ENCODE results near the gene PLA2G7.
"Not testable (repeated sequence)": the region's sequence is repeated elsewhere in the genome, so short reads cannot be mapped to it uniquely, and the experiment has no call there.

PLA2G7 gene

GRCh38 chr6:46734867-46735719 lies at the start of gene PLA2G7:
PLA2G7 (minus strand) TSS chr6:46735375; CDS start chr6:46722891, 12,484 bp downstream.
- DNase-seq = peak; percentile 7

- DNase-seq = no peak
These were observed 49.4 kb upstream of the PLA2G7 start for GRCh38 chr6:46784535-46784934.

GRCh38 chr6:46781478-46782378 lies 46.6 kb upstream of the PLA2G7 start:
- DNase-seq = peak; percentile 50

GRCh38 chr6:46777476-46778346 lies 42.5 kb upstream of the PLA2G7 start:
- no peak for DNase-seq

GRCh38 chr6:46776070-46776712 lies 41.0 kb upstream of the PLA2G7 start:
- no peak for DNase-seq

GRCh38 chr6:46774736-46775135 lies 39.6 kb upstream of the PLA2G7 start:
- not testable (repeated sequence) for DNase-seq

GRCh38 chr6:46773201-46773855 lies 38.2 kb upstream of the PLA2G7 start:
- DNase-seq = no peak

GRCh38 chr6:46772762-46773161 lies 37.6 kb upstream of the PLA2G7 start:
- DNase-seq = no peak

GRCh38 chr6:46772016-46772415 lies 36.8 kb upstream of the PLA2G7 start:
- DNase-seq = no peak

GRCh38 chr6:46764961-46765360 lies 29.8 kb upstream of the PLA2G7 start:
- DNase-seq = no peak

- DNase-seq = not testable (repeated sequence)
These were observed 29.1 kb upstream of the PLA2G7 start for GRCh38 chr6:46764280-46764679.

GRCh38 chr6:46763466-46763865 lies 28.3 kb upstream of the PLA2G7 start:
- DNase-seq = no peak

GRCh38 chr6:46760925-46761324 lies 25.8 kb upstream of the PLA2G7 start:
- DNase-seq = no peak

- DNase-seq = no peak
These were observed 24.0 kb upstream of the PLA2G7 start for GRCh38 chr6:46758960-46759753.

GRCh38 chr6:46757214-46757596 lies 22.0 kb upstream of the PLA2G7 start:
- no peak for DNase-seq

GRCh38 chr6:46756469-46757213 lies 21.5 kb upstream of the PLA2G7 start:
- DNase-seq = no peak

GRCh38 chr6:46755865-46756264 lies 20.7 kb upstream of the PLA2G7 start:
- DNase-seq = no peak

- no peak for DNase-seq
These were observed 16.5 kb upstream of the PLA2G7 start for GRCh38 chr6:46751658-46752057.

- no peak for DNase-seq
These were observed 14.6 kb upstream of the PLA2G7 start for GRCh38 chr6:46749731-46750130.

- DNase-seq = no peak
These were observed 13.8 kb upstream of the PLA2G7 start for GRCh38 chr6:46748940-46749503.
